GM21360 (cell line): Measurements from ENCODE around the gene MBTPS2.
A peak's percentile ranks its signal among the peaks of the same experiment; 100 is the strongest.
"Not testable (repeated sequence)": the region's sequence is repeated elsewhere in the genome, so short reads cannot be mapped to it uniquely, and the experiment has no call there.

Experiments used
- ATAC-seq: cut with Tn5 transposase; IDR thresholded peaks from one replicate; pipeline ENCODE4 v1.9.1; 2021; ENCODE audit warnings: mild to moderate bottlenecking, moderate library complexity; ENCODE audit not compliant: unreplicated experiment

The MBTPS2 gene

GRCh38 chrX:21855937-21856415, 16.6 kb downstream of the MBTPS2 start, which contains the start of gene YY2:
YY2 (plus strand) TSS chrX:21855987; CDS start chrX:21856485, 498 bp downstream.
- ATAC-seq = no peak

GRCh38 chrX:21856504-21856903, 17.1 kb downstream of the MBTPS2 start:
- ATAC-seq = no peak

- ATAC-seq = no peak
These were observed 23.8 kb downstream of the MBTPS2 start for GRCh38 chrX:21863241-21863640.

GRCh38 chrX:21865436-21865835, 26.0 kb downstream of the MBTPS2 start:
- no peak for ATAC-seq

- no peak for ATAC-seq
These were observed 31.1 kb downstream of the MBTPS2 start for GRCh38 chrX:21870494-21870893.

GRCh38 chrX:21873063-21873775, 33.8 kb downstream of the MBTPS2 start:
- ATAC-seq = no peak

- ATAC-seq = not testable (repeated sequence)
These were observed 34.8 kb downstream of the MBTPS2 start for GRCh38 chrX:21874182-21874581.

GRCh38 chrX:21875013-21875412, 35.6 kb downstream of the MBTPS2 start:
- ATAC-seq = no peak

- no peak for ATAC-seq
These were observed 42.6 kb downstream of the MBTPS2 start for GRCh38 chrX:21881881-21882574.

- ATAC-seq = no peak
These were observed 43.8 kb downstream of the MBTPS2 start for GRCh38 chrX:21883258-21883657.

- ATAC-seq = no peak
These were observed 46.2 kb downstream of the MBTPS2 start for GRCh38 chrX:21885568-21885967.

- no peak for ATAC-seq
These were observed 65.9 kb downstream of the MBTPS2 start for GRCh38 chrX:21905313-21905712.

- no peak for ATAC-seq
These were observed 66.5 kb downstream of the MBTPS2 start for GRCh38 chrX:21905953-21906352.

GRCh38 chrX:21907260-21907659, 67.8 kb downstream of the MBTPS2 start:
- no peak for ATAC-seq

GRCh38 chrX:21911481-21911880, 72.1 kb downstream of the MBTPS2 start:
- no peak for ATAC-seq

- ATAC-seq = no peak
These were observed 72.8 kb downstream of the MBTPS2 start for GRCh38 chrX:21912220-21912619.

- ATAC-seq = no peak
These were observed 73.6 kb downstream of the MBTPS2 start for GRCh38 chrX:21912989-21913388.

GRCh38 chrX:21926116-21926515, 86.7 kb downstream of the MBTPS2 start:
- no peak for ATAC-seq

GRCh38 chrX:21926527-21927278, 87.3 kb downstream of the MBTPS2 start:
- ATAC-seq = peak; percentile 77

GRCh38 chrX:21929209-21929608, 89.8 kb downstream of the MBTPS2 start:
- no peak for ATAC-seq

GRCh38 chrX:21930986-21931385, 91.6 kb downstream of the MBTPS2 start:
- ATAC-seq = no peak
